K562 (cell line): ENCODE data around the gene RALGAPB. TPM values are rescaled to one million over a fixed set of nuclear protein-coding genes. Genes with fewer than 3 reads are reported as not detected.

Experiments used
- BDP1 ChIP-seq: IDR thresholded peaks from 3 replicates; pipeline ENCODE4 v1.6.1; 2011; ENCODE audit not compliant: insufficient read length, insufficient read depth
- HOXB6 ChIP-seq: fragments of 250-450 bp; sonication (Bioruptor Pico); IDR thresholded peaks from 2 replicates; pipeline ENCODE4 v1.5.1; 2022; ENCODE audit warnings: mild to moderate bottlenecking, borderline replicate concordance
- MCM3 ChIP-seq: fragments of 450-650 bp; IDR thresholded peaks from 2 replicates; pipeline ENCODE4 v1.6.1; 2016
- MIER1 ChIP-seq: fragments of 450-650 bp; IDR thresholded peaks from 2 replicates; pipeline ENCODE4 v1.6.1; 2016; ENCODE audit warnings: antibody characterized with exemption, mild to moderate bottlenecking, low read depth
- MTA1 ChIP-seq: fragments of 450-650 bp; IDR thresholded peaks from 2 replicates; pipeline ENCODE4 v1.6.1; 2017; ENCODE audit warnings: borderline replicate concordance
- MTA3 ChIP-seq: fragments of 450-650 bp; formaldehyde crosslinking; IDR thresholded peaks from 2 replicates; pipeline ENCODE4 v1.6.1; 2017; ENCODE audit warnings: mild to moderate bottlenecking, borderline replicate concordance
- NFATC3 ChIP-seq: fragments of 450-650 bp; IDR thresholded peaks from 2 replicates; pipeline ENCODE4 v1.6.1; 2017; ENCODE audit warnings: mild to moderate bottlenecking
- NFIX ChIP-seq: fragments of 250-450 bp; sonication (Bioruptor Pico); IDR thresholded peaks from 2 replicates; pipeline ENCODE4 v1.4.0; 2020; ENCODE audit warnings: low read depth, mild to moderate bottlenecking, moderate library complexity
- PPARD ChIP-seq: fragments of 250-450 bp; sonication (Bioruptor Pico); IDR thresholded peaks from 2 replicates; pipeline ENCODE4 v1.8.0; 2022; ENCODE audit warnings: inconsistent platforms, mild to moderate bottlenecking, moderate library complexity
- PTBP1 ChIP-seq: fragments of 200-400 bp; formaldehyde crosslinking; IDR thresholded peaks from 2 replicates; pipeline ENCODE4 v1.6.1; 2017; ENCODE audit warnings: low read depth, low read length
- RBM14 ChIP-seq: fragments of 200-400 bp; formaldehyde crosslinking; IDR thresholded peaks from 2 replicates; pipeline ENCODE4 v1.6.1; 2018; ENCODE audit warnings: low read depth, mild to moderate bottlenecking, low read length, moderate library complexity, borderline replicate concordance; ENCODE audit not compliant: insufficient read depth
- SMAD1 ChIP-seq: fragments of 150-350 bp; IDR thresholded peaks from 2 replicates; pipeline ENCODE4 v1.6.1; 2014; ENCODE audit warnings: low read length, low read depth; ENCODE audit not compliant: partially characterized antibody
- SP2 ChIP-seq: IDR thresholded peaks from 2 replicates; pipeline ENCODE4 v1.6.1; 2011; ENCODE audit warnings: mild to moderate bottlenecking, low read depth, low read length, moderate library complexity; ENCODE audit not compliant: poor library complexity, severe bottlenecking; ENCODE audit errors: extremely low read depth
- TAF1 ChIP-seq: IDR thresholded peaks from 2 replicates; pipeline ENCODE4 v1.6.1; 2011; ENCODE audit warnings: mild to moderate bottlenecking, low read length, moderate library complexity; ENCODE audit not compliant: insufficient read depth, control insufficient read depth, severe bottlenecking; ENCODE audit errors: extremely low read depth
- ZC3H8 ChIP-seq: fragments of 450-650 bp; IDR thresholded peaks from 2 replicates; pipeline ENCODE4 v1.6.1; 2017
- ZFPM2 ChIP-seq: fragments of 250-450 bp; sonication (Bioruptor Pico); IDR thresholded peaks from 2 replicates; pipeline ENCODE4 v1.5.1; 2022; ENCODE audit warnings: mild to moderate bottlenecking
- ZSCAN32 ChIP-seq: fragments of 450-650 bp; formaldehyde crosslinking; IDR thresholded peaks from 2 replicates; pipeline ENCODE4 v1.4.0; 2020; ENCODE audit warnings: mild to moderate bottlenecking, moderate library complexity
- polyA plus RNA-seq, 8 experiments: library from polyadenylated mRNA; depleted of rRNA in 4 of 8; stranded (reverse) in 5 of 8; unstranded in 3 of 8; fragments of >200 nt; fragmentation: Nextera tagmentation in 2 of 8; fragmentation: Illumina TruSeq in 1 of 8; extraction: Ambion mirVana in 2 of 8; extraction: Trizol in 1 of 8; gene quantifications; 2 replicates each; pipeline versions ENCODE4 v1.2.1 to v1.2.3, GENCODE V29; 2011 to 2014; ENCODE audit warnings: inconsistent platforms in 1 of 8, missing spikeins in 1 of 8
- total RNA-seq, 7 experiments: library from RNA; depleted of rRNA in 6 of 7; stranded (reverse); fragments of >200 nt in 6 of 7; fragmentation: Illumina TruSeq in 2 of 7; extraction: Trizol in 2 of 7; gene quantifications; 2 replicates each; pipeline versions ENCODE4 v1.2.1 to v1.2.3, GENCODE V29; 2011 to 2021; ENCODE audit warnings: low replicate concordance in 1 of 7
- TF ChIP-seq, protein P1 (sequence below): fragments of 250-450 bp; sonication (Bioruptor Pico); IDR thresholded peaks from 2 replicates; pipeline ENCODE4 v1.4.0; 2020; ENCODE audit warnings: mild to moderate bottlenecking, moderate library complexity, borderline replicate concordance
- TF ChIP-seq, protein P2 (sequence below): fragments of 250-450 bp; sonication (Bioruptor Pico); IDR thresholded peaks from 2 replicates; pipeline ENCODE4 v1.5.0; 2021
- TF ChIP-seq, protein P3 (sequence below): fragments of 450-650 bp; IDR thresholded peaks from one replicate; pipeline ENCODE4 v1.6.1; 2018; ENCODE audit warnings: mild to moderate bottlenecking, moderate library complexity; ENCODE audit not compliant: partially characterized antibody
- TF ChIP-seq, protein P4 (sequence below): fragments of 450-650 bp; IDR thresholded peaks from 2 replicates; pipeline ENCODE4 v1.6.1; 2016; ENCODE audit warnings: low read depth, mild to moderate bottlenecking, moderate library complexity

Gene RALGAPB
- total and polyA plus RNA-seq, 9 of the 15 experiments (the other 6 are each of a cell fraction or from before 2014, with no cell fraction given) = 4.3 to 25.6 (median 13.6) TPM

DNA sequence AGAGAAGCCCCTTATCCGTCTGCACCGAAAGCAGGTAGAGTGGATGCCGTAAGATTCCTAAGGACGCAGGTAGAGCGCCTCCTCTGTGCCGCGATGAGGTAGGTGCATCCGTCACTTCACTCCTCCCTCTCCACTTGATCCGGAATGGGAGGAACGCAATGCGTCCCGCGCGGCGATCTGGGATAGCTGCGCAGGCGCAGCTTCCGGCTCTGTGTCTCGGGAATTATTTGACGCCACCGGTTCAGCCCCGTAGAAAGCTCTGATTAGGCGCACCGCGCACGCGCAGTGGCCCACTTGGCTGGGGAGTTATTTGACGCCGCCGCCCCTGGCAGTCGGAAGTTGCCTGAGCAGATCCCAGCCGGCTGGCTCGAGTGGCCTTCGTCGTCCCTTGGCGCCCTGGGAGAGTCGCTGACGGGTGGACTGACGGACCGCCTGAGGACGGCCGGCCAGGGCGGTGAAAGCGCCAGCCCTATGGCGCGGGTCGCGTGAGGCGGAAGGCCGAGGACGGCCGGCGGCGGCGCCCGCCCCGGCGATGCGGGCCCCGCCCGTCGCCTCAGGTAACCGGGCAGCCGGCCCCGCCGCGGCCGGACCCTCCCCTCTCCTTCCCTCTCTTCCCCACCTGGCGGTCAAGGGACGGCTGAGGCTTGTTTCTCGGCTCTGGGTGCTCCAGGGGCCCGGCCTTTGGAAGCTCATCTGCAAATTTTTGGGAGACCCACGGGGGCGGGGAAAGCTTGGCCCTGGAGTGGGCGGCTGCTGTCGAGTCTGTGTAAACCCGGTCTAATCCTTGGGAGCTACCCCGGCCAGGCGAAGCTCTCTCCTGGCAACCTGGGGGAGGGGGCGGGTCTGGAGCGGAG is at the start of gene RALGAPB (continued):
- TF ChIP-seq, protein P1, sequence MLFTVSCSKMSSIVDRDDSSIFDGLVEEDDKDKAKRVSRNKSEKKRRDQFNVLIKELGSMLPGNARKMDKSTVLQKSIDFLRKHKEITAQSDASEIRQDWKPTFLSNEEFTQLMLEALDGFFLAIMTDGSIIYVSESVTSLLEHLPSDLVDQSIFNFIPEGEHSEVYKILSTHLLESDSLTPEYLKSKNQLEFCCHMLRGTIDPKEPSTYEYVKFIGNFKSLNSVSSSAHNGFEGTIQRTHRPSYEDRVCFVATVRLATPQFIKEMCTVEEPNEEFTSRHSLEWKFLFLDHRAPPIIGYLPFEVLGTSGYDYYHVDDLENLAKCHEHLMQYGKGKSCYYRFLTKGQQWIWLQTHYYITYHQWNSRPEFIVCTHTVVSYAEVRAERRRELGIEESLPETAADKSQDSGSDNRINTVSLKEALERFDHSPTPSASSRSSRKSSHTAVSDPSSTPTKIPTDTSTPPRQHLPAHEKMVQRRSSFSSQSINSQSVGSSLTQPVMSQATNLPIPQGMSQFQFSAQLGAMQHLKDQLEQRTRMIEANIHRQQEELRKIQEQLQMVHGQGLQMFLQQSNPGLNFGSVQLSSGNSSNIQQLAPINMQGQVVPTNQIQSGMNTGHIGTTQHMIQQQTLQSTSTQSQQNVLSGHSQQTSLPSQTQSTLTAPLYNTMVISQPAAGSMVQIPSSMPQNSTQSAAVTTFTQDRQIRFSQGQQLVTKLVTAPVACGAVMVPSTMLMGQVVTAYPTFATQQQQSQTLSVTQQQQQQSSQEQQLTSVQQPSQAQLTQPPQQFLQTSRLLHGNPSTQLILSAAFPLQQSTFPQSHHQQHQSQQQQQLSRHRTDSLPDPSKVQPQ = no peak
- TF ChIP-seq MIER1 = no peak
- peak; percentile 25 for TF ChIP-seq TAF1
- TF ChIP-seq, protein P2, sequence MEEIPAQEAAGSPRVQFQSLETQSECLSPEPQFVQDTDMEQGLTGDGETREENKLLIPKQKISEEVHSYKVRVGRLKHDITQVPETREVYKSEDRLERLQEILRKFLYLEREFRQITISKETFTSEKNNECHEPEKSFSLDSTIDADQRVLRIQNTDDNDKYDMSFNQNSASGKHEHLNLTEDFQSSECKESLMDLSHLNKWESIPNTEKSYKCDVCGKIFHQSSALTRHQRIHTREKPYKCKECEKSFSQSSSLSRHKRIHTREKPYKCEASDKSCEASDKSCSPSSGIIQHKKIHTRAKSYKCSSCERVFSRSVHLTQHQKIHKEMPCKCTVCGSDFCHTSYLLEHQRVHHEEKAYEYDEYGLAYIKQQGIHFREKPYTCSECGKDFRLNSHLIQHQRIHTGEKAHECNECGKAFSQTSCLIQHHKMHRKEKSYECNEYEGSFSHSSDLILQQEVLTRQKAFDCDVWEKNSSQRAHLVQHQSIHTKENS (CRISPR knock-in tag) = no peak
- TF ChIP-seq, protein P3, sequence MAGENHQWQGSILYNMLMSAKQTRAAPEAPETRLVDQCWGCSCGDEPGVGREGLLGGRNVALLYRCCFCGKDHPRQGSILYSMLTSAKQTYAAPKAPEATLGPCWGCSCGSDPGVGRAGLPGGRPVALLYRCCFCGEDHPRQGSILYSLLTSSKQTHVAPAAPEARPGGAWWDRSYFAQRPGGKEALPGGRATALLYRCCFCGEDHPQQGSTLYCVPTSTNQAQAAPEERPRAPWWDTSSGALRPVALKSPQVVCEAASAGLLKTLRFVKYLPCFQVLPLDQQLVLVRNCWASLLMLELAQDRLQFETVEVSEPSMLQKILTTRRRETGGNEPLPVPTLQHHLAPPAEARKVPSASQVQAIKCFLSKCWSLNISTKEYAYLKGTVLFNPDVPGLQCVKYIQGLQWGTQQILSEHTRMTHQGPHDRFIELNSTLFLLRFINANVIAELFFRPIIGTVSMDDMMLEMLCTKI = no peak
- no peak for TF ChIP-seq PTBP1
- TF ChIP-seq ZC3H8 = no peak
- no peak for TF ChIP-seq BDP1
- no peak; the same call in 1 of the 2 replicates for TF ChIP-seq NFATC3
- no peak for TF ChIP-seq SMAD1
- 0 out of 2 replicates have a peak, but pooled peaks have one; percentile 54 for TF ChIP-seq MTA1
- no peak for TF ChIP-seq PPARD (CRISPR knock-in tag)
- no peak for TF ChIP-seq HOXB6 (CRISPR knock-in tag)
- peak; percentile 42; the same call in 1 of the 2 replicates for TF ChIP-seq MTA3
- no peak for TF ChIP-seq SP2
- TF ChIP-seq RBM14 = no peak
- no peak for TF ChIP-seq ZFPM2
- TF ChIP-seq, protein P4, sequence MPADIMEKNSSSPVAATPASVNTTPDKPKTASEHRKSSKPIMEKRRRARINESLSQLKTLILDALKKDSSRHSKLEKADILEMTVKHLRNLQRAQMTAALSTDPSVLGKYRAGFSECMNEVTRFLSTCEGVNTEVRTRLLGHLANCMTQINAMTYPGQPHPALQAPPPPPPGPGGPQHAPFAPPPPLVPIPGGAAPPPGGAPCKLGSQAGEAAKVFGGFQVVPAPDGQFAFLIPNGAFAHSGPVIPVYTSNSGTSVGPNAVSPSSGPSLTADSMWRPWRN = no peak
- no peak for TF ChIP-seq NFIX (CRISPR knock-in tag)
- no peak for TF ChIP-seq ZSCAN32 (CRISPR knock-in tag)
- TF ChIP-seq MCM3 = no peak
